ENCODE results near the gene CCDC187. TPM values are rescaled to one million over a fixed set of nuclear protein-coding genes. Genes with fewer than 3 reads are reported as not detected.

Gene CCDC187
- total RNA-seq, 1 experiment from 2014 or later = 2.7 TPM

DNA sequence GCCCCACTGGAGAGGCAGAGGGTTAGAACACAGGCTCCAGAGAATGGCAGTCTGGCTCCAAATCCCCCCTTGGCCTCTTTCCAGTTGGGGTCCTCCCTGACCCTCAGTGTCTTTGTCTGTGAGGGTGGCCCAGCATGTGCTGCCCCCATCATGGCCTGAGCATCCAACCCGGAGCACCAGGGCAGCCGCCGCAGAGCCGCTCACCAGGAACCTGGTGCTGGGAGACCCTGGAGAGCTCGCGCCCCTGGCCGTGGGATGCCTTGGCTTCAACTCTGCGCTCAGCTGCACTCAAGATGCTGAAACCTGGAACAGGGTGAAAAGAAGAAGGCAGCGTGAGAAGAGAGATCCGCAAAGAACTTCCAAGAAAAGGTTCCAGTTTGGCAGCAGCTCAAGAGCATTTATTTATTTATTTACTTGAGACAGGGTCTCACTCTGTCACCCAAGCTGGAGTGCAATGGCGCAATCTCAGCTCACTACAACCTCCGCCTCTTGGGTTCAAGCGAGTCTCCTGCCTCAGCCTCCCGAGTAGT is 3.8 kb downstream of the CCDC187 start:
- ChIA-PET CTCF (no interaction called here), POLR2A (ENCODE audit: unreplicated experiment) (no interaction called here)
- H3K4me2 ChIP-seq = no peak overlapping the region
- no peaks in the 10 kb centered on the region for H4K20me1 ChIP-seq (ENCODE audit: insufficient read depth)
- intact Hi-C loops (cut with micrococcal nuclease; ENCODE audit: unreplicated experiment) = no loop called here
- no peak overlapping the region for H2AFZ ChIP-seq
- TF ChIP-seq EZH2 (IDR thresholded peaks at IDR 0.05; ENCODE audit: low read depth) (no peak), CTCF (conservative IDR thresholded peaks at IDR 0.05) (no peak)
- H3K27me3 ChIP-seq (ENCODE audit: insufficient read depth, low read depth) = no peaks in the 10 kb centered on the region
- no peaks in the 10 kb centered on the region for H3K79me2 ChIP-seq (ENCODE audit: low read depth)
- DNase-seq = no peak
- peaks cover 3% of the 10 kb centered on the region; the same call in 1 of the 2 replicates for H3F3A ChIP-seq (ENCODE audit: insufficient read depth, low read depth)
- no peak overlapping the region for H3K27ac ChIP-seq
- H3K4me1 ChIP-seq (replicated peaks; ENCODE audit: insufficient read depth) = peaks cover 10% of the 10 kb centered on the region
- no peaks in the 10 kb centered on the region for H3K9me2 ChIP-seq (ENCODE audit: insufficient read depth)
- H3K4me3 ChIP-seq = no peak overlapping the region
- no TSS peak for BruUV-seq (replicated peaks)
- H3K9me3 ChIP-seq (ENCODE audit: insufficient read depth, low read depth) = no peaks in the 10 kb centered on the region
- H3K36me3 ChIP-seq (ENCODE audit: low read depth) = no peaks in the 10 kb centered on the region

- Histone ChIP-seq H3K4me3 (no peak overlapping the region), H3K27me3 (ENCODE audit: insufficient read depth, low read depth) (no peaks in the 10 kb centered on the region), H3K4me1 (replicated peaks; ENCODE audit: insufficient read depth) (peaks cover 10% of the 10 kb centered on the region), H3K4me2 (no peak overlapping the region), H3F3A (ENCODE audit: insufficient read depth, low read depth) (peaks cover 3% of the 10 kb centered on the region; the same call in 1 of the 2 replicates), H3K36me3 (ENCODE audit: low read depth) (no peaks in the 10 kb centered on the region), H2AFZ (no peak overlapping the region), H3K79me2 (ENCODE audit: low read depth) (no peaks in the 10 kb centered on the region), H3K9me3 (ENCODE audit: insufficient read depth, low read depth) (no peaks in the 10 kb centered on the region), H3K9me2 (ENCODE audit: insufficient read depth) (no peaks in the 10 kb centered on the region), H4K20me1 (ENCODE audit: insufficient read depth) (no peaks in the 10 kb centered on the region), H3K27ac (no peak overlapping the region)
- intact Hi-C loops (cut with micrococcal nuclease; ENCODE audit: unreplicated experiment) = no loop called here
- CTCF ChIA-PET = no interaction called here
- POLR2A ChIA-PET (ENCODE audit: unreplicated experiment) = no interaction called here
- TF ChIP-seq EZH2 (IDR thresholded peaks at IDR 0.05; ENCODE audit: low read depth) (no peak), CTCF (conservative IDR thresholded peaks at IDR 0.05) (no peak)
- BruUV-seq (replicated peaks) = no TSS peak
- DNase-seq = no peak
Measured at GRCh38 chr9:136299541-136299940, 4.4 kb downstream of the CCDC187 start.

GRCh38 chr9:136299116-136299515 is 4.8 kb downstream of the CCDC187 start:
- H3K9me3 ChIP-seq (ENCODE audit: insufficient read depth, low read depth) = no peaks in the 10 kb centered on the region
- peaks cover 10% of the 10 kb centered on the region for H3K4me1 ChIP-seq (replicated peaks; ENCODE audit: insufficient read depth)
- no peak for DNase-seq
- ChIA-PET CTCF (no interaction called here), POLR2A (ENCODE audit: unreplicated experiment) (no interaction called here)
- no peak overlapping the region for H3K4me2 ChIP-seq
- H4K20me1 ChIP-seq (ENCODE audit: insufficient read depth) = no peaks in the 10 kb centered on the region
- TF ChIP-seq CTCF (conservative IDR thresholded peaks at IDR 0.05) = no peak
- no peak for TF ChIP-seq EZH2 (IDR thresholded peaks at IDR 0.05; ENCODE audit: low read depth)
- no peaks in the 10 kb centered on the region for H3K79me2 ChIP-seq (ENCODE audit: low read depth)
- no peak overlapping the region for H3K27ac ChIP-seq
- H2AFZ ChIP-seq = no peak overlapping the region
- no peaks in the 10 kb centered on the region for H3K27me3 ChIP-seq (ENCODE audit: insufficient read depth, low read depth)
- H3K36me3 ChIP-seq (ENCODE audit: low read depth) = no peaks in the 10 kb centered on the region
- peaks cover 7% of the 10 kb centered on the region; the same call in 1 of the 2 replicates for H3F3A ChIP-seq (ENCODE audit: insufficient read depth, low read depth)
- no TSS peak for BruUV-seq (replicated peaks)
- H3K9me2 ChIP-seq (ENCODE audit: insufficient read depth) = no peaks in the 10 kb centered on the region
- no peak overlapping the region for H3K4me3 ChIP-seq
- intact Hi-C loops (cut with micrococcal nuclease; ENCODE audit: unreplicated experiment) = no loop called here
